Measurements from ENCODE around the gene SLC29A4. TPM values are rescaled to one million over a fixed set of nuclear protein-coding genes. Genes with fewer than 3 reads are reported as not detected.
"Not testable (repeated sequence)": the region's sequence is repeated elsewhere in the genome, so short reads cannot be mapped to it uniquely, and the experiment has no call there.

The SLC29A4 gene
- polyA plus RNA-seq, 1 donor = 22.7 TPM

- H3K4me3 ChIP-seq (ENCODE audit: low read length) = no peak overlapping the region
- no CpG with 5 or more reads among the region's 25 CpGs for WGBS (ENCODE audit: insufficient coverage, low lambda C conversion rate)
- H3K27ac ChIP-seq (ENCODE audit: low read length) = no peak overlapping the region
- H3K36me3 ChIP-seq (ENCODE audit: control insufficient read depth, insufficient read depth, low read length) = peaks cover 46% of the 10 kb centered on the region
- DNase-seq = no peak
- H3K9me3 ChIP-seq (ENCODE audit: control insufficient read depth, low read depth, low read length) = no peaks in the 10 kb centered on the region
- H3K4me1 ChIP-seq (ENCODE audit: control insufficient read depth, insufficient read depth, low read length) = no peaks in the 10 kb centered on the region
- no peaks in the 10 kb centered on the region for H3K27me3 ChIP-seq (ENCODE audit: control insufficient read depth, insufficient read depth, low read length)
These were observed 26.4 kb downstream of the SLC29A4 start for GRCh38 chr7:5309146-5309545.

GRCh38 chr7:5310822-5311405 is 28.2 kb downstream of the SLC29A4 start:
- no peaks in the 10 kb centered on the region for H3K9me3 ChIP-seq (ENCODE audit: control insufficient read depth, low read depth, low read length)
- DNase-seq = no peak
- peaks cover 61% of the 10 kb centered on the region for H3K36me3 ChIP-seq (ENCODE audit: control insufficient read depth, insufficient read depth, low read length)
- WGBS (ENCODE audit: insufficient coverage, low lambda C conversion rate) = no CpG with 5 or more reads among the region's 16 CpGs
- H3K27ac ChIP-seq (ENCODE audit: low read length) = no peak overlapping the region
- H3K4me1 ChIP-seq (ENCODE audit: control insufficient read depth, insufficient read depth, low read length) = no peaks in the 10 kb centered on the region
- no peaks in the 10 kb centered on the region for H3K27me3 ChIP-seq (ENCODE audit: control insufficient read depth, insufficient read depth, low read length)
- no peak overlapping the region for H3K4me3 ChIP-seq (ENCODE audit: low read length)

GRCh38 chr7:5312276-5313070 is 29.7 kb downstream of the SLC29A4 start:
- 93% methylated on average over 3 of the region's 46 CpGs for WGBS (ENCODE audit: insufficient coverage, low lambda C conversion rate)
- not testable (repeated sequence) for DNase-seq; H3K9me3 ChIP-seq (ENCODE audit: control insufficient read depth, low read depth, low read length); H3K27me3 ChIP-seq (ENCODE audit: control insufficient read depth, insufficient read depth, low read length); H3K27ac ChIP-seq (ENCODE audit: low read length); H3K4me1 ChIP-seq (ENCODE audit: control insufficient read depth, insufficient read depth, low read length); H3K4me3 ChIP-seq (ENCODE audit: low read length)
- peaks cover 64% of the 10 kb centered on the region for H3K36me3 ChIP-seq (ENCODE audit: control insufficient read depth, insufficient read depth, low read length)

- WGBS (ENCODE audit: insufficient coverage, low lambda C conversion rate) = 100% methylated on average over 1 of the region's 48 CpGs
- not testable (repeated sequence) for H3K4me1 ChIP-seq (ENCODE audit: control insufficient read depth, insufficient read depth, low read length); DNase-seq; H3K9me3 ChIP-seq (ENCODE audit: control insufficient read depth, low read depth, low read length); H3K27me3 ChIP-seq (ENCODE audit: control insufficient read depth, insufficient read depth, low read length); H3K27ac ChIP-seq (ENCODE audit: low read length); H3K4me3 ChIP-seq (ENCODE audit: low read length)
- peaks cover 59% of the 10 kb centered on the region for H3K36me3 ChIP-seq (ENCODE audit: control insufficient read depth, insufficient read depth, low read length)
These were observed 30.5 kb downstream of the SLC29A4 start for GRCh38 chr7:5313076-5313885.

- WGBS (ENCODE audit: insufficient coverage, low lambda C conversion rate) = no CpG with 5 or more reads among the region's 19 CpGs
- H3K36me3 ChIP-seq (ENCODE audit: control insufficient read depth, insufficient read depth, low read length) = peaks cover 62% of the 10 kb centered on the region
These were observed 32.1 kb downstream of the SLC29A4 start for GRCh38 chr7:5314864-5315263.

GRCh38 chr7:5315761-5316160 is 33.0 kb downstream of the SLC29A4 start:
- H3K9me3 ChIP-seq (ENCODE audit: control insufficient read depth, low read depth, low read length) = peaks cover 6% of the 10 kb centered on the region
- no CpG with 5 or more reads among the region's 14 CpGs for WGBS (ENCODE audit: insufficient coverage, low lambda C conversion rate)
- no peaks in the 10 kb centered on the region for H3K27me3 ChIP-seq (ENCODE audit: control insufficient read depth, insufficient read depth, low read length)
- no peak overlapping the region for H3K27ac ChIP-seq (ENCODE audit: low read length)
- no peaks in the 10 kb centered on the region for H3K4me1 ChIP-seq (ENCODE audit: control insufficient read depth, insufficient read depth, low read length)
- H3K36me3 ChIP-seq (ENCODE audit: control insufficient read depth, insufficient read depth, low read length) = peaks cover 68% of the 10 kb centered on the region
- no peak overlapping the region for H3K4me3 ChIP-seq (ENCODE audit: low read length)
- no peak for DNase-seq

More at GRCh38 chr7:5314864-5315263, 32.1 kb downstream of the SLC29A4 start:
- H3K27me3 ChIP-seq (ENCODE audit: control insufficient read depth, insufficient read depth, low read length) = no peaks in the 10 kb centered on the region
- no peaks in the 10 kb centered on the region for H3K4me1 ChIP-seq (ENCODE audit: control insufficient read depth, insufficient read depth, low read length)
- no peak overlapping the region for H3K4me3 ChIP-seq (ENCODE audit: low read length)
- no peak for DNase-seq
- no peaks in the 10 kb centered on the region for H3K9me3 ChIP-seq (ENCODE audit: control insufficient read depth, low read depth, low read length)
- no peak overlapping the region for H3K27ac ChIP-seq (ENCODE audit: low read length)

- not testable (repeated sequence) for H3K27me3 ChIP-seq (ENCODE audit: control insufficient read depth, insufficient read depth, low read length)
- WGBS (ENCODE audit: insufficient coverage, low lambda C conversion rate) = 100% methylated on average over 4 of the region's 5 CpGs
These were observed 35.9 kb downstream of the SLC29A4 start for GRCh38 chr7:5318613-5319012.

GRCh38 chr7:5320391-5320790 is 37.6 kb downstream of the SLC29A4 start:
- no CpG with 5 or more reads among the region's 13 CpGs for WGBS (ENCODE audit: insufficient coverage, low lambda C conversion rate)
- Histone ChIP-seq H3K27me3 (ENCODE audit: control insufficient read depth, insufficient read depth, low read length) (no peaks in the 10 kb centered on the region), H3K9me3 (ENCODE audit: control insufficient read depth, low read depth, low read length) (peaks cover 13% of the 10 kb centered on the region), H3K4me1 (ENCODE audit: control insufficient read depth, insufficient read depth, low read length) (no peaks in the 10 kb centered on the region), H3K36me3 (ENCODE audit: control insufficient read depth, insufficient read depth, low read length) (peaks cover 77% of the 10 kb centered on the region), H3K27ac (ENCODE audit: low read length) (no peak overlapping the region), H3K4me3 (ENCODE audit: low read length) (no peak overlapping the region)
- no peak for DNase-seq

More at GRCh38 chr7:5318613-5319012, 35.9 kb downstream of the SLC29A4 start:
- not testable (repeated sequence) for H3K4me1 ChIP-seq (ENCODE audit: control insufficient read depth, insufficient read depth, low read length); H3K4me3 ChIP-seq (ENCODE audit: low read length); H3K27ac ChIP-seq (ENCODE audit: low read length); H3K9me3 ChIP-seq (ENCODE audit: control insufficient read depth, low read depth, low read length); DNase-seq
- peaks cover 78% of the 10 kb centered on the region for H3K36me3 ChIP-seq (ENCODE audit: control insufficient read depth, insufficient read depth, low read length)

- peaks cover 13% of the 10 kb centered on the region for H3K9me3 ChIP-seq (ENCODE audit: control insufficient read depth, low read depth, low read length)
- no peak overlapping the region for H3K27ac ChIP-seq (ENCODE audit: low read length)
- no CpG with 5 or more reads among the region's 33 CpGs for WGBS (ENCODE audit: insufficient coverage, low lambda C conversion rate)
- H3K36me3 ChIP-seq (ENCODE audit: control insufficient read depth, insufficient read depth, low read length) = peaks cover 75% of the 10 kb centered on the region
- H3K4me3 ChIP-seq (ENCODE audit: low read length) = no peak overlapping the region
- DNase-seq = no peak
- H3K4me1 ChIP-seq (ENCODE audit: control insufficient read depth, insufficient read depth, low read length) = no peaks in the 10 kb centered on the region
- H3K27me3 ChIP-seq (ENCODE audit: control insufficient read depth, insufficient read depth, low read length) = no peaks in the 10 kb centered on the region
These were observed 38.2 kb downstream of the SLC29A4 start for GRCh38 chr7:5320802-5321396.

Measured in large intestine (tissue), 3 donors.